A549 (cell line): ENCODE measurements around the gene COX11. TPM values are rescaled to one million over a fixed set of nuclear protein-coding genes. Genes with fewer than 3 reads are reported as not detected.

ENCODE experiments used
- ATAC-seq, 2 experiments: fragments of 200-7000 bp in 1 of 2; fragments of >200 bp in 1 of 2; cut with Nextera tagmentation in 1 of 2; cut with Tn5 transposase in 1 of 2; 3 replicates each; pipeline versions ENCODE4 v1.8.0 to v1.9.1; 2018 to 2020; ENCODE audit warnings: mild to moderate bottlenecking in 1 of 2, moderate library complexity in 1 of 2
- CTCF ChIA-PET: fragments of 300-600 bp; sonication (Branson Sonifier 250); formaldehyde crosslinking; extraction: SDS; loops from one replicate; lab custom pipeline; 2021; ENCODE audit warnings: antibody characterized with exemption, inconsistent platforms; lab: Yijun Ruan, JAX
- POLR2A ChIA-PET: fragments of 350-600 bp; formaldehyde crosslinking; extraction: SDS; loops from one replicate; lab custom pipeline; 2021; ENCODE audit warnings: antibody characterized with exemption, inconsistent platforms; lab: Yijun Ruan, JAX
- DNase-seq, 2 experiments: peaks; one replicate each; pipeline versions ENCODE4 v3.0.0 to v3.0.0-alpha.2; 2011 to 2016; ENCODE audit warnings: low read depth in 1 of 2, low spot score in 1 of 2
- FAIRE-seq: peaks from 2 replicates; lab custom pipeline; 2011; peaks lifted over from hg19 to GRCh38; lab: Jason Lieb, UNC
- H3K27ac ChIP-seq, 2 experiments: fragments of >200 bp; sonication (Bioruptor Twin); formaldehyde crosslinking; 3 replicates each; pipeline ENCODE4 v1.5.1; 2016 to 2017
- H3K4me1 ChIP-seq: fragments of >200 bp; sonication (Bioruptor Twin); formaldehyde crosslinking; 3 replicates; pipeline ENCODE4 v1.6.1; 2016
- H3K4me2 ChIP-seq: fragments of >200 bp; sonication (Bioruptor Twin); formaldehyde crosslinking; 3 replicates; pipeline ENCODE4 v1.6.1; 2016
- H3K4me3 ChIP-seq: fragments of >200 bp; sonication (Bioruptor Twin); formaldehyde crosslinking; 3 replicates; pipeline ENCODE4 v1.5.1; 2016
- H3K9me3 ChIP-seq: fragments of >200 bp; sonication (Bioruptor Twin); formaldehyde crosslinking; 3 replicates; pipeline ENCODE4 v1.6.1; 2016
- ATOH8 ChIP-seq: fragments of 250-450 bp; sonication (Bioruptor Pico); IDR thresholded peaks from 2 replicates; pipeline ENCODE4 v1.5.0; 2020; ENCODE audit warnings: low read depth, mild to moderate bottlenecking, moderate library complexity
- CBX2 ChIP-seq: fragments of 200-600 bp; sonication (generic); IDR thresholded peaks from 2 replicates; pipeline ENCODE4 v1.6.1; 2016; ENCODE audit warnings: low read depth, mild to moderate bottlenecking, borderline replicate concordance
- CBX8 ChIP-seq: fragments of 200-600 bp; sonication (generic); IDR thresholded peaks from 2 replicates; pipeline ENCODE4 v1.6.1; 2016
- CEBPB ChIP-seq, 2 experiments: fragments of >200 bp in 1 of 2; sonication (Bioruptor Twin) in 1 of 2; formaldehyde crosslinking in 1 of 2; IDR thresholded peaks; 2 replicates each; pipeline ENCODE4 v1.6.1; 2012 to 2016
- E2F6 ChIP-seq: IDR thresholded peaks from 2 replicates; pipeline ENCODE4 v1.6.1; 2012; ENCODE audit warnings: low read depth, borderline replicate concordance
- EHMT2 ChIP-seq: fragments of 200-600 bp; sonication (generic); IDR thresholded peaks from 2 replicates; pipeline ENCODE4 v1.6.1; 2016; ENCODE audit warnings: antibody characterized with exemption, low read depth, mild to moderate bottlenecking, moderate library complexity
- EP300 ChIP-seq, 2 experiments: fragments of >200 bp; sonication (Bioruptor Twin); formaldehyde crosslinking; IDR thresholded peaks; 2 replicates in 1 of 2; 3 replicates in 1 of 2; pipeline ENCODE4 v1.6.1; 2016 to 2017
- ESRRA ChIP-seq: fragments of 150-350 bp; IDR thresholded peaks from 2 replicates; pipeline ENCODE4 v1.6.1; 2014; ENCODE audit warnings: mild to moderate bottlenecking, low read length, borderline replicate concordance
- FOSL2 ChIP-seq, 2 experiments: fragments of 450-650 bp in 1 of 2; fragments of >200 bp in 1 of 2; sonication (Bioruptor Twin) in 1 of 2; formaldehyde crosslinking; IDR thresholded peaks; 2 replicates each; pipeline versions ENCODE4 v1.5.0 to v1.6.1; 2016 to 2020; ENCODE audit warnings: mild to moderate bottlenecking in 1 of 2, moderate library complexity in 1 of 2
- FOXS1 ChIP-seq: fragments of 250-450 bp; sonication (Bioruptor Pico); IDR thresholded peaks from 2 replicates; pipeline ENCODE4 v1.5.0; 2020; ENCODE audit warnings: mild to moderate bottlenecking, moderate library complexity
- HDAC2 ChIP-seq: fragments of 200-600 bp; sonication (generic); IDR thresholded peaks from 2 replicates; pipeline ENCODE4 v1.6.1; 2016
- HEYL ChIP-seq: fragments of 250-450 bp; sonication (Bioruptor Pico); IDR thresholded peaks from 2 replicates; pipeline ENCODE4 v1.8.0; 2021; ENCODE audit warnings: mild to moderate bottlenecking, moderate library complexity
- HMGXB4 ChIP-seq: fragments of 250-450 bp; sonication (Bioruptor Pico); IDR thresholded peaks from 2 replicates; pipeline ENCODE4 v1.5.0; 2021; ENCODE audit warnings: mild to moderate bottlenecking, moderate library complexity, borderline replicate concordance
- HOXA7 ChIP-seq: fragments of 250-450 bp; sonication (Bioruptor Pico); IDR thresholded peaks from 2 replicates; pipeline ENCODE4 v1.5.0; 2020; ENCODE audit warnings: mild to moderate bottlenecking, moderate library complexity
- HOXB13 ChIP-seq: fragments of 250-450 bp; sonication (Bioruptor Pico); IDR thresholded peaks from 2 replicates; pipeline ENCODE4 v1.5.0; 2020; ENCODE audit warnings: low read depth, mild to moderate bottlenecking, moderate library complexity
- MYC ChIP-seq: IDR thresholded peaks from 2 replicates; pipeline ENCODE4 v1.6.1; 2012; ENCODE audit warnings: mild to moderate bottlenecking, inconsistent platforms, low read length, improper control_type of control experiment, borderline replicate concordance
- NFE2L2 ChIP-seq: fragments of 150-350 bp; conservative IDR thresholded peaks from 2 replicates; pipeline ENCODE4 v1.6.1; 2014; ENCODE audit warnings: low read length
- NR3C1 ChIP-seq: fragments of >200 bp; sonication (Bioruptor Twin); formaldehyde crosslinking; IDR thresholded peaks from 3 replicates; pipeline ENCODE4 v1.6.1; 2017
- PHF8 ChIP-seq: fragments of 200-600 bp; sonication (generic); IDR thresholded peaks from 2 replicates; pipeline ENCODE4 v1.6.1; 2016; ENCODE audit warnings: low read depth, mild to moderate bottlenecking, antibody characterized with exemption, moderate library complexity, borderline replicate concordance
- POLR2A ChIP-seq: IDR thresholded peaks from 2 replicates; pipeline ENCODE4 v1.6.1; 2012; ENCODE audit warnings: mild to moderate bottlenecking, low read length
- TP53 ChIP-seq: fragments of 250-450 bp; sonication (Bioruptor Pico); IDR thresholded peaks from 2 replicates; pipeline ENCODE4 v1.5.0; 2021; ENCODE audit warnings: mild to moderate bottlenecking, moderate library complexity
- ZFP36 ChIP-seq: fragments of 450-650 bp; IDR thresholded peaks from 2 replicates; pipeline ENCODE4 v1.6.1; 2014; ENCODE audit warnings: borderline replicate concordance; ENCODE audit not compliant: partially characterized antibody
- WGBS: methylation state at CpG from one replicate; pipeline ENCODE4 v1.1.6; 2017; ENCODE audit errors: missing lambda C conversion rate; 5-methylcytosine and 5-hydroxymethylcytosine counted together
- polyA plus RNA-seq, 4 experiments: library from polyadenylated mRNA; depleted of rRNA in 3 of 4; stranded (reverse); fragments of >200 nt; fragmentation: RNase III in 1 of 4; extraction: RNeasy Plus Mini Kit Qiagen cat#74134 plus additional on column Dnase treatment in 1 of 4; gene quantifications; 2 replicates in 3 of 4; 3 replicates in 1 of 4; pipeline ENCODE4 v1.2.3, GENCODE V29; 2011 to 2017
- TF ChIP-seq, protein P1 (sequence below): fragments of 150-350 bp; IDR thresholded peaks from 2 replicates; pipeline ENCODE4 v1.6.1; 2014; ENCODE audit warnings: low read depth, mild to moderate bottlenecking, low read length

The COX11 gene
- polyA plus RNA-seq, 2 of the 4 experiments (the other 2 are of a cell fraction) = 95.4 to 121 TPM

DNA sequence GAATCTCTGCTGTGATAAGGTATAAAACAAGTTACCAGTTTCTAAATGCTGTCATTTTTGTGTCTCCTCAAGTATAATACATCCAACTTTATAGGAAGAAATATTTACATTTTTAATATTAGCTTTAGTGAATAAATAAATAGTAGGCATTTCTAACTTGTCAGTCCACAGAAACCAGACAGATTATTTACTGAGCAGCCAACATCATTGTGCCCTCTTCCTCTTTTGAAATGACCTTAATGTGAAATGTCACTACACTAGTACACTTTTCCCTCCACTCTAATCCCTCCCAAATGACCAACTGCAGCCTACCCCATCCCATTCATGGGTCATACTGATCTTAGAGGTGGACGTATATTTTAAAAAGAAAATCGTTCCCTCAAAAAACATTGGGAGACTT, 9.3 kb upstream of the COX11 start:
- no peak for ATAC-seq

GRCh38 chr17:54976316-54976715, 7.9 kb upstream of the COX11 start:
- H3K9me3 ChIP-seq = no peaks in the 10 kb centered on the region
- H3K27ac ChIP-seq = no peak overlapping the region
- peaks cover 16% of the 10 kb centered on the region for H3K4me1 ChIP-seq
- H3K4me2 ChIP-seq = no peak overlapping the region
- FAIRE-seq (no peak), DNase-seq (no peak), ATAC-seq (no peak)
- TF ChIP-seq FOXS1 (CRISPR knock-in tag) (no peak), NR3C1 (no peak), TP53 (CRISPR knock-in tag) (no peak), CEBPB (IDR thresholded peaks at IDR 0.05) (no peak), MYC (no peak), E2F6 (no peak), ATOH8 (CRISPR knock-in tag) (no peak), NFE2L2 (no peak), HMGXB4 (no peak), HEYL (CRISPR knock-in tag) (no peak), PHF8 (no peak), ZFP36 (no peak), HOXB13 (CRISPR knock-in tag) (no peak), CBX8 (no peak), EP300 (IDR thresholded peaks at IDR 0.05) (no peak), HOXA7 (CRISPR knock-in tag) (no peak)
- TF ChIP-seq, protein P1, sequence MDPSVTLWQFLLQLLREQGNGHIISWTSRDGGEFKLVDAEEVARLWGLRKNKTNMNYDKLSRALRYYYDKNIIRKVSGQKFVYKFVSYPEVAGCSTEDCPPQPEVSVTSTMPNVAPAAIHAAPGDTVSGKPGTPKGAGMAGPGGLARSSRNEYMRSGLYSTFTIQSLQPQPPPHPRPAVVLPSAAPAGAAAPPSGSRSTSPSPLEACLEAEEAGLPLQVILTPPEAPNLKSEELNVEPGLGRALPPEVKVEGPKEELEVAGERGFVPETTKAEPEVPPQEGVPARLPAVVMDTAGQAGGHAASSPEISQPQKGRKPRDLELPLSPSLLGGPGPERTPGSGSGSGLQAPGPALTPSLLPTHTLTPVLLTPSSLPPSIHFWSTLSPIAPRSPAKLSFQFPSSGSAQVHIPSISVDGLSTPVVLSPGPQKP = no peak
- WGBS = 100% methylated on average over 3 of the region's 3 CpGs
- H3K4me3 ChIP-seq = no peak overlapping the region
- ChIA-PET CTCF (interaction anchor here (2.7 kb wide), 1 partner anchor 17 kb away, joined by 8 read pairs; no protein-coding TSS in a partner anchor), POLR2A (no interaction called here)

More for the DNA sequence above, 9.3 kb upstream of the COX11 start:
- CTCF ChIA-PET = interaction anchor here (2.7 kb wide), 1 partner anchor 15 kb away, joined by 8 read pairs; no protein-coding TSS in a partner anchor
- 84% methylated on average over 2 of the region's 2 CpGs for WGBS
- no peak overlapping the region for H3K4me2 ChIP-seq
- H3K27ac ChIP-seq = no peak overlapping the region
- FAIRE-seq = no peak
- no peak for DNase-seq
- H3K9me3 ChIP-seq = no peaks in the 10 kb centered on the region
- peaks cover 15% of the 10 kb centered on the region for H3K4me1 ChIP-seq
- TF ChIP-seq FOSL2 (IDR thresholded peaks at IDR 0.05) (no peak), FOSL2 (CRISPR knock-in tag; IDR thresholded peaks at IDR 0.05) (no peak), ESRRA (no peak), HDAC2 (no peak), EHMT2 (no peak), POLR2A (no peak), NR3C1 (no peak), CBX2 (no peak), FOXS1 (CRISPR knock-in tag) (no peak)
- TF ChIP-seq, all 56 proteins: peak for 0
- H3K4me3 ChIP-seq = no peak overlapping the region
- POLR2A ChIA-PET = no interaction called here
